GM12801 (cell line): ENCODE data around the gene NATD1.

ENCODE experiments used
- CTCF ChIP-seq: IDR thresholded peaks from one replicate; pipeline ENCODE4 v1.5.1; 2011; ENCODE audit warnings: control low read depth; ENCODE audit not compliant: insufficient read length; ENCODE audit errors: extremely low read depth

NATD1 gene

DNA sequence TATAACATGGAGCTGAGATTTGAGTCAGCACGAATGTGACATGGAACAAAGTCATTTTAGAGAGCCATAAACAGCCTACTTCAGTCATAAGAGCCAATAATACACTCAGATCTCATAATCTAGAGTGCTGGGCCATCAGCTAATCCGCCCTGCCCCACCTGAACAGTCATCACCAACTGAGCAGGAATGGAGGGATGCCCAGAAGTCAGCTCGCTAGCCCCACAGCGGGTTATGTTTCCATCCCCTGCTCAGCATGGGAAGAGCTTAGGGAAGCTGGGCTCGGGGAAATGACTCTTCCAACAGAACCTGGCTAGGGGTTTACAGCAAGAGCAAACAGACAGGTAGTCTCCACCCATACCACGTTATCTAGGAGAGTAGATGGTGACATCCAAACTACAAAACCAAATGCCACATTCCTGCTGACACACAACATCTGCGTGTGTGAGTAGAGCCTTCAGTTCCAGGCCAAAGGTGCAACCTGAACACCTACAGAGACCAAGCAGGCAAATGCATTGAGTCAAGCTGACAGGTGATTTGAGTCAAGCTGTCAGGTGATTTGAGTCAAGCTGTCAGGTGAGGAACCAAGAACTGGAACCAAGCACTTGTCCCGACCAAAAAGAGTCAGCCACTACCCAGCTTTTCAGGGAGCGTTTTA, 41.3 kb downstream of the NATD1 start:
- no peak for TF ChIP-seq CTCF

GRCh38 chr17:21210411-21211076, 42.7 kb downstream of the NATD1 start:
- TF ChIP-seq CTCF = no peak

GRCh38 chr17:21209511-21210175, 43.6 kb downstream of the NATD1 start:
- no peak for TF ChIP-seq CTCF

GRCh38 chr17:21208352-21208751, 44.9 kb downstream of the NATD1 start:
- TF ChIP-seq CTCF = no peak

DNA sequence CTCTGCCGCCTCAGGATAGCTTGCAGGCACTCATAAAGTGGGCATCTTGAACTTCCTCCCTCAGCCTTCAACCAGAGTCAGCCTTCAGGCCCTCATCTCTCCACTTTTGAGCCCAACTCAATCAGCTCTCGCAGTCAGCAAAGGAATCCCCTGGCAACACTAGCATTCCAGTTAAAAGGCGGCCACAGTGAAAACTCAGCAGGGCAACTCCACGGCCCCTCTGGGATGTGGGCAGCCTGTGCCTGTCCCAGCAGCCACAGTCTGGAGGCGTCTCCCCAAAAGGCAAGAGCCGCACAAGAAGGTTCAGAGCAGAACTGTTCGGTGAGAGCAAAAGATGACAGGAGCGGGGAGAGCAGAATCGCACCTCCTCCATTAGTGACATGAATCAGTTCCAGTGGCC, 48.3 kb downstream of the NATD1 start:
- TF ChIP-seq CTCF = no peak

DNA sequence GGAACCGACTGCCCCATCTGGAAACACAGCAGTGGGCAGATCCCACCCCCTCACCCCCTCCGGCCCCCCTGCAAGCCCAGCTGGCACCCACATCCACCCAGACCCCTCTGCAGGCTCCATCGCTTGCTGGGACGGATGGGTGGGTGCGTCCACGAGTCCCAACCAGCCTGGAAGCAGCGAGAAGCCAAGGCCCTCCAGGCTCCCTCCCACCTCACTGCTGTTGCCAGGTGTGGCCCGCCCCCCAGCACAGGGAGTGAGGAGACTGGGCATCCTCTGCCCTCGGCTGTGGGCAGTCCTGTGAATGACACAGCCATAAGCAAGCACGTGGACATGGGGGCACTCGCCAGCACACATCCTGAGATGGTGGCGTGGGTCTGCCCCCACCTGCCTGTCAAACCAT, 50.7 kb downstream of the NATD1 start:
- TF ChIP-seq CTCF = no peak

DNA sequence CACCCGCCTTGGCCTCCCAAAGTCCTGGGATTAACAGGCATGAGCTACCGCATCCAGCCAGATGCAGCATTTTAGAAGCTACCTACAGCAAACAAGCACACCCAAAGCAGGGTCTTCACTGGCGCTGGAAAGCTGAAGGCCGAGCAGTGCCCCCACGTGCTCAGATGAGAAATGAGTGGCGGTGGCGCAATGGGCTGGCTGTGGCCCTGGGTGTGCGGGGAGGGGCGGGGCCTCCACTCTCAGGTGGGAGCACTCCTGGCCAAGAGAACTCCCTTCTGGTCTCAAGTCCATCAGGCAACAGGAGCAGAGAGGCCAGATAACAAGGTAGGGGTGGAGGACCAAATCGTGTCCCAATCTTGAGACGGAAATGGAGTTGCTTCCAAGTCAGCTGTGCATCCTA, 51.3 kb downstream of the NATD1 start:
- no peak for TF ChIP-seq CTCF
